Right atrium auricular region (tissue), 2 donors: Measurements from ENCODE around the gene RIMBP2. TPM values are rescaled to one million over a fixed set of nuclear protein-coding genes. Genes with fewer than 3 reads are reported as not detected.

ENCODE experiments used
- DNase-seq: peaks from one replicate; pipeline ENCODE4 v3.0.0-alpha.2; 2019; ENCODE audit warnings: low spot score
- H3K27ac ChIP-seq, 2 donors: fragments of 200-600 bp; sonication (generic); 1 replicate in 1 of 2; 2 replicates in 1 of 2; pipeline ENCODE4 v1.5.1; 2016 to 2019
- H3K27me3 ChIP-seq, 2 donors: fragments of 200-600 bp; sonication (generic); one replicate each; pipeline versions ENCODE4 v1.5.1 to v1.6.0; 2017 to 2019
- H3K36me3 ChIP-seq: fragments of 200-600 bp; sonication (generic); one replicate; pipeline ENCODE4 v1.5.1; 2016
- H3K4me1 ChIP-seq, 2 donors: fragments of 200-600 bp; sonication (generic); one replicate each; pipeline versions ENCODE4 v1.5.1 to v1.6.0; 2017 to 2019
- H3K4me3 ChIP-seq, 2 donors: fragments of 200-600 bp; sonication (generic); 1 replicate in 1 of 2; 2 replicates in 1 of 2; pipeline ENCODE4 v1.5.1; 2017 to 2019; ENCODE audit warnings: mild to moderate bottlenecking in 1 of 2, moderate library complexity in 1 of 2
- H3K9me3 ChIP-seq, 2 donors: fragments of 200-600 bp; sonication (generic); one replicate each; pipeline ENCODE4 v1.5.1; 2019
- CTCF ChIP-seq, 2 donors: fragments of 200-600 bp; sonication (generic); IDR thresholded peaks; one replicate each; pipeline ENCODE4 v1.5.1; 2019; ENCODE audit warnings: antibody characterized with exemption in 2 of 2
- total RNA-seq, 2 donors: library from RNA; depleted of rRNA; stranded (reverse); fragments of >200 nt; gene quantifications; one replicate each; pipeline ENCODE4 v1.1.0, GENCODE V29; 2016

The RIMBP2 gene
- total RNA-seq, 2 donors from 2014 or later: 0.04 TPM; not detected in 1

GRCh38 chr12:130367003-130367402 lies 349.1 kb downstream of the RIMBP2 start:
- Histone ChIP-seq H3K9me3 (no peaks in the 10 kb centered on the region), H3K4me1 (no peaks in the 10 kb centered on the region), H3K27ac (no peak overlapping the region), H3K36me3 (no peaks in the 10 kb centered on the region), H3K4me3 (no peak overlapping the region), H3K27me3 (no peaks in the 10 kb centered on the region)
- no peak for DNase-seq
- TF ChIP-seq CTCF (IDR thresholded peaks at IDR 0.05): no peak

- H3K9me3 ChIP-seq: no peaks in the 10 kb centered on the region
- H3K27me3 ChIP-seq: no peaks in the 10 kb centered on the region
- no peak for DNase-seq
- H3K27ac ChIP-seq: no peak overlapping the region
- H3K36me3 ChIP-seq: no peaks in the 10 kb centered on the region
- TF ChIP-seq CTCF (IDR thresholded peaks at IDR 0.05): no peak
- H3K4me3 ChIP-seq: no peak overlapping the region
- H3K4me1 ChIP-seq: no peaks in the 10 kb centered on the region
Measured at GRCh38 chr12:130366159-130366558, 349.9 kb downstream of the RIMBP2 start.

GRCh38 chr12:130364578-130364977 lies 351.5 kb downstream of the RIMBP2 start:
- Histone ChIP-seq H3K4me1 (no peaks in the 10 kb centered on the region), H3K9me3 (no peaks in the 10 kb centered on the region), H3K36me3 (no peaks in the 10 kb centered on the region), H3K4me3 (no peak overlapping the region), H3K27ac (no peak overlapping the region), H3K27me3 (no peaks in the 10 kb centered on the region)
- TF ChIP-seq CTCF (IDR thresholded peaks at IDR 0.05): no peak
- DNase-seq: no peak

GRCh38 chr12:130362060-130362459 lies 354.0 kb downstream of the RIMBP2 start:
- no peak for TF ChIP-seq CTCF (IDR thresholded peaks at IDR 0.05)
- H3K9me3 ChIP-seq: no peaks in the 10 kb centered on the region
- DNase-seq: no peak
- no peaks in the 10 kb centered on the region for H3K4me1 ChIP-seq
- no peaks in the 10 kb centered on the region for H3K27me3 ChIP-seq
- no peaks in the 10 kb centered on the region for H3K36me3 ChIP-seq
- H3K4me3 ChIP-seq: no peak overlapping the region
- H3K27ac ChIP-seq: no peak overlapping the region

- no peak for DNase-seq
- H3K4me1 ChIP-seq: no peaks in the 10 kb centered on the region
- TF ChIP-seq CTCF (IDR thresholded peaks at IDR 0.05): no peak
- no peaks in the 10 kb centered on the region for H3K27me3 ChIP-seq
- H3K4me3 ChIP-seq: no peak overlapping the region
- no peaks in the 10 kb centered on the region for H3K36me3 ChIP-seq
- no peak overlapping the region for H3K27ac ChIP-seq
- H3K9me3 ChIP-seq: no peaks in the 10 kb centered on the region
Measured at GRCh38 chr12:130357729-130358330, 358.3 kb downstream of the RIMBP2 start.

- H3K4me1 ChIP-seq: no peaks in the 10 kb centered on the region
- H3K27ac ChIP-seq: no peak overlapping the region
- H3K4me3 ChIP-seq: no peak overlapping the region
- TF ChIP-seq CTCF (IDR thresholded peaks at IDR 0.05): no peak
- no peak for DNase-seq
- no peaks in the 10 kb centered on the region for H3K36me3 ChIP-seq
- no peaks in the 10 kb centered on the region for H3K9me3 ChIP-seq
- no peaks in the 10 kb centered on the region for H3K27me3 ChIP-seq
Measured at GRCh38 chr12:130357241-130357640, 358.9 kb downstream of the RIMBP2 start.
